Uterus (tissue), 2 donors: Measurements from ENCODE around the gene DNASE1L1.

ENCODE experiments used
- POLR2A ChIP-seq, 2 donors: fragments of 450-650 bp; IDR thresholded peaks; one replicate each; pipeline ENCODE4 v1.6.1; 2016; ENCODE audit warnings: antibody characterized with exemption in 2 of 2, mild to moderate bottlenecking in 1 of 2, moderate library complexity in 1 of 2
- TF ChIP-seq, protein P1 (sequence below), 4 experiments: fragments of 200-600 bp in 2 of 4; fragments of 450-650 bp in 2 of 4; sonication (generic) in 2 of 4; IDR thresholded peaks; one replicate each; pipeline ENCODE4 v1.5.1; 2016 to 2019; ENCODE audit warnings: antibody characterized with exemption in 4 of 4, mild to moderate bottlenecking in 2 of 4, moderate library complexity in 1 of 4

DNA sequence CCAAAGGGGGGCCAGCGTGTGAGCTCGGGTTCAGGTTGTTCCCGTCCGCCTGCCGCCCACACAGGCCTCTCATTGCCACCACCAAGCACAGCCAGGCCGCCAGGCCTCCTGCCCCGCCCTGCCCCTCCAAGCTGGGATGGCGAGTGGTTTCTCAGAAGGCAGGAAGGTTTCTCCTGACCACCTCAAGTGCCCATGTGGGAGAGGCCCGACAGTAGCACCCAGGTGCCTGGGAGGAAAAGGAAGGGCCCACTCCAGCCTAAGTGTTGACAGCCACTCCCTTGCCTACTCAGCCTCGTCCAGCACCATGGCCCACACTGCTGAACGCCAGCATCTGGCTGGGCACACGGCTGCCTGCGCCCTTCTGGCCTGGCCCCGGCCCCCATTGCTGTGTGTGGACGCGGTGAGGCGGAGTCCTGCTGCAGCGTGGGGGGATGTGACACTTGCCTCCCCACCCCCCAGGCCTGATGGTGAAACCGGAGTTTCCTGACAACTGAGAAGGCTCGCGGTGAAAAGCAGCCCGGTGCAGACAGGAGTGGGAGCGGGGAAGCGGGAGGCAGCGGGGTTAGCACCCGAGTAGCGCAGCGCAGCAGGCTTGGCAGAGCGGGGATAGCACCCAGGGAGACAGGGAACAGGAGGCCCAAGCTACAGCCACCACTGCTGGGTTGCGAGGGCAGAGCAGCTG, 53.8 kb downstream of the DNASE1L1 start:
- TF ChIP-seq POLR2A (IDR thresholded peaks at IDR 0.05): no peak
- TF ChIP-seq, protein P1, sequence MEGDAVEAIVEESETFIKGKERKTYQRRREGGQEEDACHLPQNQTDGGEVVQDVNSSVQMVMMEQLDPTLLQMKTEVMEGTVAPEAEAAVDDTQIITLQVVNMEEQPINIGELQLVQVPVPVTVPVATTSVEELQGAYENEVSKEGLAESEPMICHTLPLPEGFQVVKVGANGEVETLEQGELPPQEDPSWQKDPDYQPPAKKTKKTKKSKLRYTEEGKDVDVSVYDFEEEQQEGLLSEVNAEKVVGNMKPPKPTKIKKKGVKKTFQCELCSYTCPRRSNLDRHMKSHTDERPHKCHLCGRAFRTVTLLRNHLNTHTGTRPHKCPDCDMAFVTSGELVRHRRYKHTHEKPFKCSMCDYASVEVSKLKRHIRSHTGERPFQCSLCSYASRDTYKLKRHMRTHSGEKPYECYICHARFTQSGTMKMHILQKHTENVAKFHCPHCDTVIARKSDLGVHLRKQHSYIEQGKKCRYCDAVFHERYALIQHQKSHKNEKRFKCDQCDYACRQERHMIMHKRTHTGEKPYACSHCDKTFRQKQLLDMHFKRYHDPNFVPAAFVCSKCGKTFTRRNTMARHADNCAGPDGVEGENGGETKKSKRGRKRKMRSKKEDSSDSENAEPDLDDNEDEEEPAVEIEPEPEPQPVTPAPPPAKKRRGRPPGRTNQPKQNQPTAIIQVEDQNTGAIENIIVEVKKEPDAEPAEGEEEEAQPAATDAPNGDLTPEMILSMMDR (IDR thresholded peaks at IDR 0.05): no peak
